Effector memory CD4-positive, alpha-beta T cell (primary cell): Measurements from ENCODE around the gene PFKFB2.
A peak's percentile ranks its signal among the peaks of the same experiment; 100 is the strongest.

Experiments
- DNase-seq, 3 donors: peaks; one replicate each; pipeline ENCODE4 v3.0.0-alpha.2; 2020
- H3K27ac ChIP-seq: 2 replicates; pipeline ENCODE4 v1.7.0; 2013; ENCODE audit warnings: mild to moderate bottlenecking, low read length, moderate library complexity; ENCODE audit not compliant: insufficient read depth, poor library complexity, severe bottlenecking
- H3K27me3 ChIP-seq: replicated peaks from 2 replicates; pipeline ENCODE4 v1.7.0; 2013; ENCODE audit warnings: mild to moderate bottlenecking, low read length; ENCODE audit not compliant: insufficient read depth, control insufficient read depth, poor library complexity, severe bottlenecking
- H3K36me3 ChIP-seq: 2 replicates; pipeline ENCODE4 v1.7.0; 2013; ENCODE audit warnings: mild to moderate bottlenecking, low read length, moderate library complexity; ENCODE audit not compliant: control insufficient read depth, insufficient read depth
- H3K4me1 ChIP-seq: 2 replicates; pipeline ENCODE4 v1.7.0; 2013; ENCODE audit warnings: low read length, mild to moderate bottlenecking; ENCODE audit not compliant: control insufficient read depth, insufficient read depth, poor library complexity, severe bottlenecking
- H3K4me3 ChIP-seq: 2 replicates; pipeline ENCODE4 v1.7.0; 2013; ENCODE audit warnings: low read length, low read depth, mild to moderate bottlenecking; ENCODE audit not compliant: insufficient read depth, poor library complexity, severe bottlenecking
- H3K9me3 ChIP-seq: 2 replicates; pipeline ENCODE4 v1.7.0; 2013; ENCODE audit warnings: mild to moderate bottlenecking, low read length, moderate library complexity; ENCODE audit not compliant: control insufficient read depth

PFKFB2 gene

DNA sequence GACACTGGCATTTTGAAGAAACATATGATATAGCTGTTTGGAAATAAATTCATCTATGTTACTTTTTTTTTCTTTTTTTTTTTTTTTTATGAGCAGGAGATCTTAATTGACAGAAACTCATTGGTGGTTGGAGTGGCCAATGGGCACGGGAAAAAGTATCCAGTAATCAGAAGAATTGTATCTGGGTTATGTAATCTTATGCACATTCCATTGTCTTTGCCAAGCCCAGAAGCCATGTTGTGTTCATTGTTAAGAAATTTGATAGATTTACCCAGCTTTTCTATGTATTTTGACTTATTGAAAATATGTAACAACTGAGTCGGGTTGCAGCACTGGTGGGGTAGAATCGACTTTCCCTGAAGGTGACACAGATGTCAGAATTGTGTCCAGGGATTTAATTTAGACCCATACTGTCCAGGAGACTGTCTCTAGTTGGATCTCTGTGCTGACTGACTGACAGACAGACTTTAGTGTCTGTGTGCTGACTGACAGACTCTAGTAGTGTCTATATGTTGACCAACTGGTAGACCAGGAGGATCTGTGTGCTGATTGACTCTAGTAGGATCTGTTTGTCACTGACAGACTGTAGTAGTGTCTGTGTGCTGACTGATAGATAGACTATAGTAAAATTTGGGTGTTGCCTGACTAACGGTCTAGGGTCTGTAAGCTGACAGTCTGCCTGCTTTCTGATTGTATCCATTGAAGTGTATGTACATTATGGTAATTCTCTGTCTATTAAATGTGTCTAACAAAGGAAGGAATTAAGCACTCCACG is 23.3 kb downstream of the PFKFB2 start:
- no peak for DNase-seq

DNA sequence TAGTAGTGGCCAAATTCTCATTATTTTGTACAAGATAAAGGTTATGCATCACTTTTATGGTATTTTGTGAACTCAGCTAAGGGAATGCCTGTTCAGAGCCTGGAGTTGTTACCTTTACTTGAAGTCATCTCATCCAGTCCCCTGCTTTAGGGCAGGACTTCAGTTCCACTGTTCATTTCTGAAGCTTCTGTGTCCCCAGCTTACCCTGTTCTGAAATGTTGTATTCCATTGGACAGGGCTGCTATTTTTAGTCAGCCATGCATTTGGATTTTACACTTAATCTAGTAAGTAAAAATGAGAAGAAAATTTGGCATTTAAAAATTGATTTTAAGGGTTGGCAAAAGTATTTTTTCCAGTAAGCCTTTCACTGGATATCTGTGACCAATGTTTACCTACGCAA is 23.9 kb downstream of the PFKFB2 start:
- Histone ChIP-seq H3K9me3 (no peaks in the 10 kb centered on the region), H3K27me3 (peaks cover under 1% of the 10 kb centered on the region), H3K4me1 (no peaks in the 10 kb centered on the region), H3K36me3 (no peaks in the 10 kb centered on the region), H3K4me3 (no peak overlapping the region), H3K27ac (no peak overlapping the region)
- DNase-seq = no peak

More for the DNA sequence above, 23.3 kb downstream of the PFKFB2 start:
- no peak overlapping the region for H3K4me3 ChIP-seq
- no peak overlapping the region for H3K27ac ChIP-seq
- no peaks in the 10 kb centered on the region for H3K4me1 ChIP-seq
- H3K9me3 ChIP-seq = no peaks in the 10 kb centered on the region
- no peaks in the 10 kb centered on the region for H3K27me3 ChIP-seq
- no peaks in the 10 kb centered on the region for H3K36me3 ChIP-seq

- no peaks in the 10 kb centered on the region for H3K36me3 ChIP-seq
- H3K9me3 ChIP-seq = no peaks in the 10 kb centered on the region
- DNase-seq = peak; percentile 18 to 49 (median 29)
- peaks cover 3% of the 10 kb centered on the region for H3K27me3 ChIP-seq
- H3K4me3 ChIP-seq = no peak overlapping the region
- H3K27ac ChIP-seq = no peak overlapping the region
- H3K4me1 ChIP-seq = no peaks in the 10 kb centered on the region
Measured at GRCh38 chr1:207077470-207078377, 24.6 kb downstream of the PFKFB2 start.

GRCh38 chr1:207078578-207079132 is 25.6 kb downstream of the PFKFB2 start:
- DNase-seq = no peak
- Histone ChIP-seq H3K27ac (no peak overlapping the region), H3K36me3 (no peaks in the 10 kb centered on the region), H3K4me3 (no peak overlapping the region), H3K9me3 (no peaks in the 10 kb centered on the region), H3K27me3 (peaks cover 3% of the 10 kb centered on the region), H3K4me1 (no peaks in the 10 kb centered on the region)

- H3K36me3 ChIP-seq = no peaks in the 10 kb centered on the region
- DNase-seq = no peak
- H3K27me3 ChIP-seq = peaks cover 3% of the 10 kb centered on the region
- no peak overlapping the region for H3K4me3 ChIP-seq
- no peak overlapping the region for H3K27ac ChIP-seq
- no peaks in the 10 kb centered on the region for H3K4me1 ChIP-seq
- H3K9me3 ChIP-seq = no peaks in the 10 kb centered on the region
Measured at GRCh38 chr1:207079706-207080241, 26.7 kb downstream of the PFKFB2 start.

DNA sequence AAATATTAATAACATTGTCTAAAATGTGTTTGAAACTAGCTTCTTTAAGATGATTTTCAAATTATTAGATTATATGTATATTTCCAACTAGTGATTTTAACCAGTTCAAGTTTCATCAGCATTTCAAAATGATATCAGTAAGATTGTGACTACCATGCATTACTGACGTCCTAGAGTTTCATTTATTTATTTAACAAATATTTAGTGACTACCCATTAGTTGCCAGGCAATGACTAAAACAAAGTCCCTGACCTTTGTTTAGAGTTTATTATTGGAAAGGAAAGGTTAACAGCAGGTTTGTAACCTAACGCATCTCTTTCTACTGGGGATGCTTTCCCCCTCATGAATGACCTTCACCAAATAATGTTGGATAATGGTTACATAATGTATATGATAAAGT is 28.0 kb downstream of the PFKFB2 start:
- Histone ChIP-seq H3K27ac (no peak overlapping the region), H3K4me3 (no peak overlapping the region), H3K9me3 (no peaks in the 10 kb centered on the region), H3K27me3 (peaks cover 3% of the 10 kb centered on the region), H3K36me3 (no peaks in the 10 kb centered on the region), H3K4me1 (no peaks in the 10 kb centered on the region)
- no peak for DNase-seq

- Histone ChIP-seq H3K36me3 (no peaks in the 10 kb centered on the region), H3K9me3 (no peaks in the 10 kb centered on the region), H3K4me3 (no peak overlapping the region), H3K4me1 (no peaks in the 10 kb centered on the region), H3K27me3 (peaks cover 3% of the 10 kb centered on the region), H3K27ac (no peak overlapping the region)
- no peak for DNase-seq
Measured at GRCh38 chr1:207081806-207082205, 28.7 kb downstream of the PFKFB2 start.

- H3K27me3 ChIP-seq = peaks cover 3% of the 10 kb centered on the region
- no peaks in the 10 kb centered on the region for H3K36me3 ChIP-seq
- H3K27ac ChIP-seq = no peak overlapping the region
- no peak overlapping the region for H3K4me3 ChIP-seq
- H3K4me1 ChIP-seq = no peaks in the 10 kb centered on the region
- H3K9me3 ChIP-seq = no peaks in the 10 kb centered on the region
- DNase-seq = no peak
Measured at GRCh38 chr1:207084232-207084631, 31.2 kb downstream of the PFKFB2 start.

- Histone ChIP-seq H3K4me3 (no peak overlapping the region), H3K9me3 (no peaks in the 10 kb centered on the region), H3K4me1 (no peaks in the 10 kb centered on the region), H3K36me3 (no peaks in the 10 kb centered on the region), H3K27me3 (peaks cover 3% of the 10 kb centered on the region), H3K27ac (no peak overlapping the region)
- peak; percentile 11 to 33 (median 18) for DNase-seq
Measured at GRCh38 chr1:207084701-207085180, 31.7 kb downstream of the PFKFB2 start.
